G401.6 (cell line): ENCODE measurements around the gene MESD.

Source experiments
- FAIRE-seq: peaks from 2 replicates; lab custom pipeline; 2012; peaks lifted over from hg19 to GRCh38; lab: Jason Lieb, UNC

MESD gene

GRCh38 chr15:81014446-81015093, 25.0 kb upstream of the MESD start:
- no peak for FAIRE-seq

- FAIRE-seq = no peak
Observed at GRCh38 chr15:81013396-81013929, 23.8 kb upstream of the MESD start.

GRCh38 chr15:81012588-81012987, 23.0 kb upstream of the MESD start:
- no peak for FAIRE-seq

GRCh38 chr15:81011593-81011992, 22.0 kb upstream of the MESD start:
- no peak for FAIRE-seq

GRCh38 chr15:81010086-81010485, 20.5 kb upstream of the MESD start:
- FAIRE-seq = no peak

- no peak for FAIRE-seq
Observed at GRCh38 chr15:81008312-81008711, 18.7 kb upstream of the MESD start.

GRCh38 chr15:81007428-81008064, 17.9 kb upstream of the MESD start:
- no peak for FAIRE-seq

- FAIRE-seq = no peak
Observed at GRCh38 chr15:81006124-81006523, 16.5 kb upstream of the MESD start.

- no peak for FAIRE-seq
Observed at GRCh38 chr15:81003097-81003350, 13.4 kb upstream of the MESD start.

GRCh38 chr15:81002331-81003096, 12.9 kb upstream of the MESD start:
- no peak for FAIRE-seq

GRCh38 chr15:81002009-81002330, 12.4 kb upstream of the MESD start:
- no peak for FAIRE-seq

GRCh38 chr15:81001152-81002008, 11.8 kb upstream of the MESD start:
- no peak for FAIRE-seq

- no peak for FAIRE-seq
Observed at GRCh38 chr15:81000624-81001151, 11.1 kb upstream of the MESD start, which contains the start of gene TLNRD1. Gene TLNRD1, plus strand, starts transcription at chr15:81000923. Its CDS starts 1,349 bp downstream, at chr15:81002272.

GRCh38 chr15:81000144-81000623, 10.6 kb upstream of the MESD start:
- no peak for FAIRE-seq

GRCh38 chr15:80999623-81000036, 10.0 kb upstream of the MESD start:
- FAIRE-seq = no peak

GRCh38 chr15:80998251-80998650, 8.6 kb upstream of the MESD start:
- no peak for FAIRE-seq

- FAIRE-seq = no peak
Observed at GRCh38 chr15:80997692-80998091, 8.1 kb upstream of the MESD start.

GRCh38 chr15:80996247-80996646, 6.6 kb upstream of the MESD start:
- FAIRE-seq = no peak

GRCh38 chr15:80992441-80992840, 2.8 kb upstream of the MESD start:
- FAIRE-seq = no peak

- no peak for FAIRE-seq
Observed at GRCh38 chr15:80992006-80992405, 2.4 kb upstream of the MESD start.

- no peak for FAIRE-seq
Observed at GRCh38 chr15:80991421-80991820, 1.8 kb upstream of the MESD start.

GRCh38 chr15:80990955-80991354, 1.3 kb upstream of the MESD start:
- no peak for FAIRE-seq
